DMS53 treated with DMSO at 0.1 percent for 48 hours (cell line): Measurements from ENCODE around the gene XCR1.
"Not testable (repeated sequence)": the region's sequence is repeated elsewhere in the genome, so short reads cannot be mapped to it uniquely, and the experiment has no call there.

Experiments
- DNase-seq: peaks from one replicate; lab custom pipeline; 2025; ENCODE audit not compliant: unreplicated experiment; lab: John Stamatoyannopoulos, UW

XCR1 gene

GRCh38 chr3:46046231-46046630 lies 18.9 kb upstream of the XCR1 start:
- not testable (repeated sequence) for DNase-seq

GRCh38 chr3:46038916-46039315 lies 11.6 kb upstream of the XCR1 start:
- no peak for DNase-seq

GRCh38 chr3:46038071-46038470 lies 10.8 kb upstream of the XCR1 start:
- DNase-seq, result not testable (repeated sequence)

GRCh38 chr3:46036191-46036590 lies 8.9 kb upstream of the XCR1 start:
- DNase-seq, result no peak

- DNase-seq, result no peak
These were observed 4.5 kb upstream of the XCR1 start for GRCh38 chr3:46031747-46032146.

- no peak for DNase-seq
These were observed 4.0 kb upstream of the XCR1 start for GRCh38 chr3:46031269-46031668.

- no peak for DNase-seq
These were observed 3.3 kb upstream of the XCR1 start for GRCh38 chr3:46030626-46031025.

- no peak for DNase-seq
These were observed 2.8 kb upstream of the XCR1 start for GRCh38 chr3:46029953-46030543.

- no peak for DNase-seq
These were observed 584 bp upstream of the XCR1 start for GRCh38 chr3:46027736-46028397.

GRCh38 chr3:46025139-46025538 lies 2.1 kb downstream of the XCR1 start:
- no peak for DNase-seq

GRCh38 chr3:46024131-46024530 lies 3.2 kb downstream of the XCR1 start:
- DNase-seq, result no peak

GRCh38 chr3:46022909-46023785 lies 4.1 kb downstream of the XCR1 start:
- DNase-seq, result no peak

GRCh38 chr3:46021516-46021915 lies 5.8 kb downstream of the XCR1 start:
- no peak for DNase-seq

- DNase-seq, result no peak
These were observed 6.3 kb downstream of the XCR1 start for GRCh38 chr3:46020766-46021510.

- no peak for DNase-seq
These were observed 7.6 kb downstream of the XCR1 start for GRCh38 chr3:46019707-46020106.

- DNase-seq, result no peak
These were observed 9.6 kb downstream of the XCR1 start for GRCh38 chr3:46017720-46018119.

- DNase-seq, result no peak
These were observed 13.8 kb downstream of the XCR1 start for GRCh38 chr3:46013316-46014094.

- no peak for DNase-seq
These were observed 15.0 kb downstream of the XCR1 start for GRCh38 chr3:46012246-46012645.

- DNase-seq, result no peak
These were observed 16.7 kb downstream of the XCR1 start for GRCh38 chr3:46010519-46011113.

GRCh38 chr3:46008058-46008457 lies 19.2 kb downstream of the XCR1 start:
- no peak for DNase-seq
